GM19438 (cell line): ENCODE measurements around the gene SELPLG.
"Not testable (repeated sequence)": the region's sequence is repeated elsewhere in the genome, so short reads cannot be mapped to it uniquely, and the experiment has no call there.

Experiments
- ATAC-seq: cut with Tn5 transposase; IDR thresholded peaks from one replicate; pipeline ENCODE4 v1.9.1; 2021; ENCODE audit warnings: low read depth; ENCODE audit not compliant: unreplicated experiment

SELPLG gene

DNA sequence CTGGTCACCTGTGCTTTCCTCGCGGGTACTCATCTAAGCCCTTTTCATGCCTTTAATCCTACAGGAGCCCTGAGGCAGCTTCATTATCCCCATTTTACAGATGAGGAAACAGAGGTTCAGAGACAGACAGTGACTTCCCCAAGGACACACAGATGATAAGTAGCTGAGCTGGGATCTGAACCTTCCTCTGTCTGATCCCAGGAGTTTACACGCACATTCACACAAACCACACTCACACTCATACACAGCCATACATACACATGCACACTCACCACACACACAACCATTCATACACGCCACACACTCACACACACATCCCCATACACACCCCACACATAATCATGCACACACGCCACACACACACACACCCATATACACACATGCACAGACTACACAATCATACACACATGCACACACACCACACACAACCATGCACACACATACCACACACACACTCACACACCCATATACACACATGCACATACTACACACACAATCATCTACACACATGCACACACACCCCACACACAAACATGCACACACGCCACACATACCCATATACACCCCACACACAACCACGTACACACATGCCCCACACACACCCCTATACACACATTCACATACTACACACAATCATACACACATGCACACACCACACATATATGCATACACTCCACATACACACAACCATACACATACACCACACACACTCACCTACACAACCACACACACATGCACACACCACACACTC lies 38.6 kb downstream of the SELPLG start:
- no peak for ATAC-seq

DNA sequence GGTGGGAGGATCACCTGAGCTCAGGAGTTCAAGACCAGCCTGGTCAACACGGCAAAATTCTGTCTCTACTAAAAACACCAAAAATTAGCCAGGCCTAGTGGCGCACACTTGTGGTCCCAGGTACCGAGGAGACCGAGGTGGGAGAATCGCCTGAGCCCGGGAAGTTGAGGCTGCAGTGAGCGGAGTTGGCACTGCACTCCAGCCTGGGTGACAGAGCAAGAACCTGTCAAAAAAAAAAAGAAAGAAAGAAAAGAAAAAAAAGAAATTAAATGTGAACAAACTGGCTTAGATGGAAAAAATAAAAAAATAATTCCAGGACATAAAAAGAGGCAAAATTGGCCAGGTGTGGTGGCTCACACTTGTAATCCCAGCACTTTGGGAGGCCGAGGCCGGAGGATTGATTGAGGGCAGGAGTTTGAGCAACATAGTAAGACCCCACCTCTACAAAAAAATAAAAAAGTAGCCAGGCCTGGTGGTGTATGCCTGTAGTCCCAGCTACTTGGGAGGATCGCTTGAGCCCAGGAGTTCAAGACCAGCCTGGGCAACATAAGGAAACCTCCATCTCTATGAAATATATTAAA lies 39.3 kb downstream of the SELPLG start:
- no peak for ATAC-seq

DNA sequence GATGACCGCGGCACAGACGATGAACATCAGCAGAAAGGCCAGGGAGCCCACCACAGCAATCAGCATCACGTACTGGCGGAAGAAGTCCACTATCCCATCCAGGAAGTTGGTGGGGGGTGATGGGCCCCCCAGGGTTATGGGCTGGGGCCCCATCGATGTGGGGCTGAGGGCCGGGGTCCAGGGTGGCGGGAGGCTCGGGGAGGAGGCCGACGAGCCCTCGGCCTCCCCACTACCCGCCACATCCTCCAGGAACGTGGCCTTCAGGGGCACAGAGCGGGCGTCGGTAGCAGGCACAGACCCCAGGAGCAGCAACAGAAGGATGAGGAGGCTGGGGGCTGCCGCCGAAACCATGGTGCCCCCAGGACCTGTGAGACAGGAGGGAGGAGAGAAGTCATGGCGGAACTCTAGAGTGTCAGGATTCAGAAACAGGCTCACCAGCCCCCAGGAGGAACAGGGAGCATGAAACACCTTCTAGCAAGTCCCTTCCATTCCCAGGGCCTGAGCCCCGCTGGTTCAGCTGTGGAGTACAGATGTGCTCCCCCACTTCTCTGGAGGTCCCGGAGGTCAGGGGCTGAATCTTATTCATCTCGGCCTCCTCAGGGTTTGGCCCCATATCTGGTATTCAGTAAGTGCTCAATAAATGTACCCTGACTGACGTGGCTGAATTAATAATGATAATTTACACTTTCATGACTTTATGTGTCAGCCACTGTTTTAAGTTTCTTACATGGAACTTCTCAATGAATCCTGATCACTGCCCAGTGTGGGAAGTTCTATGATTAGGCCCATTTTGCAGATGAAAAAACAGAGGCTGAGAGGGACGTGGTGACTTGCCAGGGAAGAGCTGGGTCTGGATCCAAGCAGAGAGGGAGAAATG lies 41.4 kb downstream of the SELPLG start:
- ATAC-seq = no peak

DNA sequence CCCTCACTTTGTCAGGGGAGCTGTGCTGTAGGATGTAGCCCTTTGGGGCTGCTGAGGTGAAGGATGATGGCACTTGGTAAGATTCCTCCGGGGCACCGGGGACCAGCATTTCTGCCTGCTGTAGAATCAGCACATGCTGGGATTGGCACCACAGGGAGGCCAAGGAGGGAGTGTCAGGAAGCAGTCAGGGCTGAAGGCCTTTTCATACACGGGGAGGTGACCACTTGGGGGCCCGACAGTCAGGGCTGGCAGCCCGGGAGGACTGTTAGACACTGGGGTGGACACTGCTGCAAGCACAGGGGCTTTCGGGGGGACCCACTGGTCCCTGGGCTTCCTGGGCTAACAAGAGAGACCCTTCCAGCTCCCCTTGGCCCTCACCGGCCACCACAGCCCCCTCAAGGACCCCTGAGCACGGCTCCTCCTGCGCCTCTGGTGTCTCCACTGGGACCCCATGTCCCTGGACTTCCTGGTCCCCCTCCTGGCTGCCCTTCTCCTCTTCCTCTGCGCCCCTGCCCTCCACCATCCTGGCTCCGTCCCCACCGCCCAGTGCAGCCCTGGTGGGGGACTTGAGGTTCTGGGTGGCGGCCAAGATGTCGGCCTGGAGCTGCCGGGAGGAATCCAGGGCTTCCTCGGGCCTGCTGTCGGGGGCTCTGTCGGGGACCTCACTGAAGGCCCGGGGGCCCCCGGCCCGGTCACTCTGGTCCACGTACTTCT lies 42.3 kb downstream of the SELPLG start:
- ATAC-seq = no peak

- not testable (repeated sequence) for ATAC-seq
Observed at GRCh38 chr12:108590463-108590862, 43.2 kb downstream of the SELPLG start.

DNA sequence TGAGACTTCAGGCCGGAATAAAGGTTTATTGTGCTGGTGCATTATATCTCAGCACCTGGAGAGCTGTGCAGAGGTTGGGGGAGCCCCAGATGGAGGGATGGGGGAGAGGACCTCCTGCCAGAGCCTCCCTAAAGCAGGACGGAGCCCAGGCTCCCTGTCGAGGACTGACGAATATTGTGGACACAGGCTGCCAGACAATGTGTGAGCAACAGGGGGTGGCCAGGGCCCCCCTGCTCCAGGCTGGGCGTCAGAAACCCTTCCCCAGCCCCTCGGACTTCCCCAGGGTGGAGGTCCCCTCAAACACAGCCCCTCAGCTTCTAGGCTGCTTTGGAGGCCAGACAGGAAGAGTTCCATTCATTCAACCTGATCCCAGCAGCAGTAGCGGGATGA lies 43.9 kb downstream of the SELPLG start:
- ATAC-seq = no peak

- no peak for ATAC-seq
Observed at GRCh38 chr12:108589028-108589839, 44.5 kb downstream of the SELPLG start.

GRCh38 chr12:108587826-108588225 lies 45.9 kb downstream of the SELPLG start:
- no peak for ATAC-seq

- ATAC-seq = no peak
Observed at GRCh38 chr12:108586306-108586705, 47.4 kb downstream of the SELPLG start.

DNA sequence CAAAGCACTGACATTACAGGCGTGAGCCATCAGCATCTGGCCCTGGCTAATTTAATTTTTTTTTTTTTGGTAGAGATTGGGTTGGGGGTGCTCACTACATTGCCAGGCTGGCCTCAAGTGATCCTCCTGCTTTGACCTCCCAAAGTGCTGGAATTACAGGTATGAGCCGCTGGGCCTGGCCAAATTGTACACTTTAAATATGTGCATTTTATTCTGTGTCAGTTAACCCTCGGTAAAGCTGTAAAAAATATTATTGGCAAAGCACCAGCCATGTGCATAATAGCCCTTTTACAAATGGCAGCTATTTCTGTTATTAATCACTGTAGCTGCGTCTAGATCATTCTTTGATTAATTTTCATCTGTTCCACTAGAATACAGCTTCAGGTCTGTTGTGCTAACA lies 47.8 kb downstream of the SELPLG start:
- ATAC-seq = no peak

DNA sequence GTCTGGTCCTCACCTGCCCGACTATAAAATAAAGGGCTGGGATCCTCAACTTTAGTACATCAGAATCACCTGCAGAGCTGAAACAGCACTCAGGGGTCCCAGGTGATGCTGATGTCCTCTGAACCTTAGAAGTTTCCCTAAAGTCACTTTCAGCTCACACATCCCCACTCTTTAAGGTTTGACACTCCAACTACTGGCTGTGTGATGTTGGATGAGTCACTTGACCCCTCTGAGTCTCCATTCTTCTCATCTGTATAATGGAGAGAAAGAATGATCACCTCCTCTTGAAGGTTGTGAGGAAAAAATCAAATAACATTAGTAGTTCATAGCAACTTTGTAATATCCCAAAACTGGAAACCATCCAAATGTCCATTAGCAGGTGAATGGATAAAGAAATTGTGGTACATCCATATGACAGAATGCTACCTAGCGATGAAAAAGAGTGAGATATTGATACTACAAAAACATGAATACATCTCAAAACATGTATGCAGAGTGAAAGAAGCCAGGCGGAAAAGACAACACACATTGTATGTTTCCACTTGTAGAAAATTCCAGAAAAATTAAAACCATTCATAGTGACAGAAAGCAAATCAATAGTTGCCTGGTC lies 49.1 kb downstream of the SELPLG start:
- ATAC-seq = no peak

- no peak for ATAC-seq
Observed at GRCh38 chr12:108583991-108584390, 49.7 kb downstream of the SELPLG start.

GRCh38 chr12:108582978-108583770 lies 50.5 kb downstream of the SELPLG start:
- ATAC-seq = no peak

GRCh38 chr12:108582509-108582908 lies 51.2 kb downstream of the SELPLG start:
- no peak for ATAC-seq

DNA sequence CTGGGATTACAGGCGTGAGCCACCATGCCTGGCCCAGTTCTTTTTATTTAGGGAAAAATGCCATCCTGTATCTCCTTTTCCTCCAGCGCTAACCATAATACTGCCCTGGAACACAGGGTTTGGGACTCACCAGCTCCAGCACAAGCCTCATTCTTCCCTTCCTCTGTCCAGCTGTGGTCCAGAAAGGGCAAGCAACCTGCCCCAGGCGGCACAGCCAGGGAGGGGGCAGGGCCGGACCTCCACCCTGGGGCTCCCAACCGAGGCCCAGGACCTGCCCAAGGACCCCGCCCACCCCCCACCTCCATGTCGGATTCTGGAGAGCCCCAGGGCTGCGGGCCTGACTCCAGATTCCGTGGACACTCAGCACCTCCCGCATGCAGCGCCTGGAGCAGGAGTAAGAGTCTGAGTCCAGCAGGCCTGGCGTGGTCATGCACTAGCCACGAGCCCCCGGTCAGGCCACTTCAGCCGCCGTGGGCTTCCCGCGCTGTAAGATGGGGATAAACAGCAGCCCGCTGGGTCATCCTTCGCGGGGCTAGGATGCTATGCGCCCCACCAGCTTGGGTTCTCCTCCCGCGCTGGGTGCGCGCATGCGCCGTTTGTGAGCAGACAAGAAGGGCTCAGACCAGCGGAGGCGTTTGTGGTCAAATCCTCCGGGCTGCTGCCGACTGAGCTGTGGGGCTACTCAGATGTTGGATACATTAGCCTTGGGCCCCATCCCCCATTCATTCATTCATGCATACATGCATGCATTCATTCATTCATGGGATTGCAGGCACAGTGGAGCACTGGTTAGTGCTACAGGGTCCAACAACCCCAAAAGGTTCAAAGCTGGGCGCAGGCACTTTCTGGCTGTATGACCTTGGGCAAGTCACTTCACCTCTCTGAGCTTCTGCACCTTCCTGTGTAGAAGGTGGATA lies 52.1 kb downstream of the SELPLG start:
- ATAC-seq = no peak

- no peak for ATAC-seq
Observed at GRCh38 chr12:108580531-108580930, 53.2 kb downstream of the SELPLG start.

- no peak for ATAC-seq
Observed at GRCh38 chr12:108578813-108579212, 54.9 kb downstream of the SELPLG start.

DNA sequence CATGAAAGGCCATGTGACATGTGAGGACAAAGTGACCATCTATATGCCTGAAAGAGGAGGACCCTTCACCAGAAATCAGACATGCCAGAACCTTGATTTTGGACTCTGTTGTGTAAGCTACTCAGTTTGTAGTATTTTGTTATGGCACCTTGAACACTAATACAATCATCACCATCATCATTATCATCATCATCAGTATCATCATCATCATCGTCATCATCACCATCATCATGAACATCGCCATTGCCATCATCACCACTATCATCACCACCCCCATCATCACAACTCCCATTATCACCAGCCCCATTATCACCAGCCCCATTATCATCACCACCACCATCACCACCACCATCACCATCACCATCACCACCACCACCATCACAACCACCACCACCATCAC lies 55.4 kb downstream of the SELPLG start:
- ATAC-seq = no peak
